HEK293 (cell line): Measurements from ENCODE around the gene S100A3.
"Not testable (repeated sequence)": the region's sequence is repeated elsewhere in the genome, so short reads cannot be mapped to it uniquely, and the experiment has no call there.

Experiments
- CTCF ChIA-PET: fragments of 350-600 bp; formaldehyde crosslinking; extraction: SDS; loops from one replicate; lab custom pipeline; 2021; ENCODE audit warnings: antibody characterized with exemption; lab: Yijun Ruan, JAX
- POLR2A ChIA-PET: fragments of 300-600 bp; formaldehyde crosslinking; extraction: SDS; loops from one replicate; lab custom pipeline; 2020; ENCODE audit warnings: antibody characterized with exemption, inconsistent platforms; lab: Yijun Ruan, JAX
- H3K27ac ChIP-seq: fragments of 200-500 bp; sonication (Bioruptor generic); 2 replicates; pipeline ENCODE4 v1.5.1; 2014; ENCODE audit warnings: low read depth, low read length, control low read depth, inconsistent platforms; ENCODE audit errors: extremely low read depth
- H3K36me3 ChIP-seq, 2 experiments: fragments of 200-500 bp in 1 of 2; sonication (Bioruptor generic) in 1 of 2; 1 replicate in 1 of 2; 2 replicates in 1 of 2; pipeline ENCODE4 v1.5.1; 2014 to 2017; ENCODE audit warnings: inconsistent platforms in 2 of 2, low read length in 2 of 2; ENCODE audit not compliant: control insufficient read depth in 2 of 2, insufficient read depth in 1 of 2
- H3K4me1 ChIP-seq: fragments of 200-500 bp; sonication (Bioruptor generic); 2 replicates; pipeline ENCODE4 v1.5.1; 2014; ENCODE audit warnings: mild to moderate bottlenecking, low read length, inconsistent platforms; ENCODE audit not compliant: control insufficient read depth, insufficient read depth
- H3K4me3 ChIP-seq: 2 replicates; pipeline ENCODE4 v1.5.1; 2011; ENCODE audit warnings: low read depth, mild to moderate bottlenecking, control low read depth, low read length, moderate library complexity
- H3K9me3 ChIP-seq: fragments of 200-500 bp; sonication (Bioruptor generic); 2 replicates; pipeline ENCODE4 v1.5.1; 2014; ENCODE audit warnings: low read depth, low read length, inconsistent platforms; ENCODE audit not compliant: control insufficient read depth, insufficient read depth
- BCL11B ChIP-seq: fragments of 450-650 bp; formaldehyde crosslinking; IDR thresholded peaks from 2 replicates; pipeline ENCODE4 v1.5.1; 2016; ENCODE audit warnings: low read depth, missing biosample characterization, missing genetic modification characterization
- GLIS2 ChIP-seq: fragments of 450-650 bp; formaldehyde crosslinking; IDR thresholded peaks from 2 replicates; pipeline ENCODE4 v1.5.1; 2016; ENCODE audit warnings: missing biosample characterization, missing genetic modification characterization
- IKZF3 ChIP-seq: fragments of 450-650 bp; IDR thresholded peaks from 2 replicates; pipeline ENCODE4 v1.5.0; 2018; ENCODE audit warnings: missing biosample characterization, mild to moderate bottlenecking, missing genetic modification characterization, moderate library complexity
- KLF8 ChIP-seq: fragments of 450-650 bp; formaldehyde crosslinking; IDR thresholded peaks from 2 replicates; pipeline ENCODE4 v1.5.1; 2016; ENCODE audit warnings: missing biosample characterization, missing genetic modification characterization
- MZF1 ChIP-seq: fragments of 450-650 bp; formaldehyde crosslinking; IDR thresholded peaks from 2 replicates; pipeline ENCODE4 v1.5.1; 2017; ENCODE audit warnings: missing biosample characterization, missing genetic modification characterization, borderline replicate concordance
- PRDM1 ChIP-seq: fragments of 450-650 bp; formaldehyde crosslinking; IDR thresholded peaks from 2 replicates; pipeline ENCODE4; 2016; ENCODE audit warnings: missing biosample characterization, missing genetic modification characterization
- PRDM10 ChIP-seq: fragments of 450-650 bp; formaldehyde crosslinking; IDR thresholded peaks from 2 replicates; pipeline ENCODE4 v1.5.1; 2016; ENCODE audit warnings: missing biosample characterization, missing genetic modification characterization
- SP7 ChIP-seq: fragments of 450-650 bp; formaldehyde crosslinking; IDR thresholded peaks from 2 replicates; pipeline ENCODE4 v1.5.1; 2016; ENCODE audit warnings: missing biosample characterization, missing genetic modification characterization
- ZBTB48 ChIP-seq: fragments of 450-650 bp; formaldehyde crosslinking; IDR thresholded peaks from 2 replicates; pipeline ENCODE4 v1.5.1; 2016; ENCODE audit warnings: missing biosample characterization, missing genetic modification characterization
- ZNF138 ChIP-seq: fragments of 450-650 bp; formaldehyde crosslinking; IDR thresholded peaks from 2 replicates; pipeline ENCODE4 v1.5.1; 2016; ENCODE audit warnings: missing biosample characterization, missing genetic modification characterization, borderline replicate concordance
- ZNF140 ChIP-seq: fragments of 450-650 bp; formaldehyde crosslinking; IDR thresholded peaks from 2 replicates; pipeline ENCODE4 v1.5.1; 2016; ENCODE audit warnings: missing biosample characterization, missing genetic modification characterization
- ZNF366 ChIP-seq: fragments of 450-650 bp; formaldehyde crosslinking; conservative IDR thresholded peaks from 2 replicates; pipeline ENCODE4 v1.5.1; 2016; ENCODE audit warnings: missing biosample characterization, missing genetic modification characterization
- ZNF521 ChIP-seq: fragments of 450-650 bp; formaldehyde crosslinking; IDR thresholded peaks from 2 replicates; pipeline ENCODE4 v1.5.1; 2017; ENCODE audit warnings: missing biosample characterization, mild to moderate bottlenecking, missing genetic modification characterization
- ZNF596 ChIP-seq: fragments of 450-650 bp; IDR thresholded peaks from 2 replicates; pipeline ENCODE4 v1.5.0; 2018; ENCODE audit warnings: missing biosample characterization, mild to moderate bottlenecking, missing genetic modification characterization, moderate library complexity
- ZSCAN16 ChIP-seq: fragments of 450-650 bp; formaldehyde crosslinking; IDR thresholded peaks from 2 replicates; pipeline ENCODE4 v1.5.1; 2016; ENCODE audit warnings: missing biosample characterization, missing genetic modification characterization
- TF ChIP-seq, protein P1 (sequence below): fragments of 450-650 bp; formaldehyde crosslinking; IDR thresholded peaks from 2 replicates; pipeline ENCODE4 v1.5.1; 2016; ENCODE audit warnings: missing biosample characterization, missing genetic modification characterization

The S100A3 gene

GRCh38 chr1:153526132-153526543, 22.9 kb downstream of the S100A3 start (continued):
- TF ChIP-seq PRDM10 (tag by site-specific recombination) (peak; percentile 63), SP7 (tag by site-specific recombination) (peak; percentile 29; the same call in 1 of the 2 replicates), ZBTB48 (tag by site-specific recombination) (peak; percentile 87), KLF8 (tag by site-specific recombination) (no peak), ZSCAN16 (tag by site-specific recombination) (no peak)
- TF ChIP-seq, all 188 proteins: peak for 10

- ChIA-PET CTCF (interaction anchor here (0.7 to 3.2 kb wide), 8 partner anchors 9 to 102 kb away, joined by 3 to 12 read pairs (median 5); partner anchors contain the start of genes S100A13 and S100A6), POLR2A (interaction anchor here (0.6 to 1.2 kb wide), 4 partner anchors 41 to 102 kb away, joined by 3 to 6 read pairs (median 4); partner anchors contain the start of gene S100A13)
- TF ChIP-seq ZNF366 (tag by site-specific recombination) (peak; percentile 59; the same call in 1 of the 2 replicates), PRDM1 (tag by site-specific recombination) (peak; percentile 90), KLF8 (tag by site-specific recombination) (no peak)
- H3K4me1 ChIP-seq: no peaks in the 10 kb centered on the region; the same call in 1 of the 2 replicates
- no peak overlapping the region for H3K27ac ChIP-seq
- no peaks in the 10 kb centered on the region for H3K36me3 ChIP-seq
- H3K9me3 ChIP-seq: no peaks in the 10 kb centered on the region
- H3K4me3 ChIP-seq: no peak overlapping the region
Measured at GRCh38 chr1:153525088-153525728, 23.9 kb downstream of the S100A3 start.

DNA sequence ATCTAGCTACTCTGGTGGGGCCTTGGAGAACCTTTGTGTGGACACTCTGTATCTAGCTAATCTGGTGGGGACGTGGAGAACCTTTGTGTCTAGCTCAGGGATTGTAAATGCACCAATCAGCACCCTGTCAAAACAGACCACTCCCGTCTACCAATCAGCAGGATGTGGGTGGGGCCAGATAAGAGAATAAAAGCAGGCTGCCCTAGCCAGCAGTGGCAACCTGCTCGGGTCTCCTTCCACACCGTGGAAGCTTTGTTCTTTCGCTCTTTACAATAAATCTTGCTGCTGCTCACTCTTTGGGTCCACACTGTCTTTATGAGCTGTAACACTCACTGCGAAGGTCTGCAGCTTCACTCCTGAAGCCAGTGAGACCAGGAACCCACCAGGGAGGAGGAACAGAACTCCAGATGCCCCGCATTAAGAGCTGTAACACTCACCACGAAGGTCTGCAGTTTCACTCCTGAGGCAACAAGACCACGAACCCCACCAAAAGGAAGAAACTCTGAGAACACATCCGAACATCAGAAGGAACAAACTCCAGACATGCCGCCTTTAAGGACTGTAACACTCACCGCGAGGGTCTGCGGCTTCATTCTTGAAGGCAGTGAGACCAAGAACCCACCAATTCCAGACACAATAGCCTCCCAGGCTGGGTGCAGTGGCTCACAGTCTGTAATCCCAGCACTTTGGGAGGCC, 26.6 kb downstream of the S100A3 start:
- not testable (repeated sequence) for H3K9me3 ChIP-seq, H3K36me3 ChIP-seq, H3K27ac ChIP-seq, H3K4me1 ChIP-seq, H3K4me3 ChIP-seq
- CTCF ChIA-PET: interaction anchor here (0.6 to 2.9 kb wide), 4 partner anchors 10 to 250 kb away, joined by 3 to 11 read pairs (median 3); partner anchors contain the start of genes S100A1 and S100A13
- POLR2A ChIA-PET: interaction anchor here (1.2 kb wide), 1 partner anchor 46 kb away, joined by 5 read pairs; no protein-coding TSS in a partner anchor

GRCh38 chr1:153521808-153522207, 27.2 kb downstream of the S100A3 start:
- POLR2A ChIA-PET: interaction anchor here (1.2 to 1.5 kb wide), 2 partner anchors 112 to 468 kb away, joined by 3 to 6 read pairs; partner anchors contain the start of genes CHTOP and RPS27
- H3K4me1 ChIP-seq, H3K27ac ChIP-seq, H3K4me3 ChIP-seq, H3K9me3 ChIP-seq, H3K36me3 ChIP-seq: not testable (repeated sequence)
- CTCF ChIA-PET: interaction anchor here (1.7 to 2.9 kb wide), 2 partner anchors 46 to 106 kb away, joined by 6 to 11 read pairs; partner anchors contain the start of genes S100A1 and S100A13

- no peak overlapping the region for H3K4me3 ChIP-seq
- H3K4me1 ChIP-seq: no peaks in the 10 kb centered on the region; the same call in 1 of the 2 replicates
- POLR2A ChIA-PET: interaction anchor here (0.5 to 1.5 kb wide), 7 partner anchors 24 to 469 kb away, joined by 3 to 9 read pairs (median 4); partner anchors contain the start of genes CHTOP, RPS27 and S100A13
- H3K27ac ChIP-seq: no peak overlapping the region
- no peaks in the 10 kb centered on the region for H3K36me3 ChIP-seq
- CTCF ChIA-PET: interaction anchor here (0.6 to 2.9 kb wide), 9 partner anchors 9 to 178 kb away, joined by 3 to 19 read pairs (median 4); partner anchors contain the start of genes S100A1 and S100A13
- H3K9me3 ChIP-seq: no peaks in the 10 kb centered on the region
- TF ChIP-seq ZNF596 (tag by site-specific recombination): no peak
- no peak for TF ChIP-seq ZNF140 (tag by site-specific recombination)
- no peak for TF ChIP-seq MZF1
- TF ChIP-seq, protein P1, sequence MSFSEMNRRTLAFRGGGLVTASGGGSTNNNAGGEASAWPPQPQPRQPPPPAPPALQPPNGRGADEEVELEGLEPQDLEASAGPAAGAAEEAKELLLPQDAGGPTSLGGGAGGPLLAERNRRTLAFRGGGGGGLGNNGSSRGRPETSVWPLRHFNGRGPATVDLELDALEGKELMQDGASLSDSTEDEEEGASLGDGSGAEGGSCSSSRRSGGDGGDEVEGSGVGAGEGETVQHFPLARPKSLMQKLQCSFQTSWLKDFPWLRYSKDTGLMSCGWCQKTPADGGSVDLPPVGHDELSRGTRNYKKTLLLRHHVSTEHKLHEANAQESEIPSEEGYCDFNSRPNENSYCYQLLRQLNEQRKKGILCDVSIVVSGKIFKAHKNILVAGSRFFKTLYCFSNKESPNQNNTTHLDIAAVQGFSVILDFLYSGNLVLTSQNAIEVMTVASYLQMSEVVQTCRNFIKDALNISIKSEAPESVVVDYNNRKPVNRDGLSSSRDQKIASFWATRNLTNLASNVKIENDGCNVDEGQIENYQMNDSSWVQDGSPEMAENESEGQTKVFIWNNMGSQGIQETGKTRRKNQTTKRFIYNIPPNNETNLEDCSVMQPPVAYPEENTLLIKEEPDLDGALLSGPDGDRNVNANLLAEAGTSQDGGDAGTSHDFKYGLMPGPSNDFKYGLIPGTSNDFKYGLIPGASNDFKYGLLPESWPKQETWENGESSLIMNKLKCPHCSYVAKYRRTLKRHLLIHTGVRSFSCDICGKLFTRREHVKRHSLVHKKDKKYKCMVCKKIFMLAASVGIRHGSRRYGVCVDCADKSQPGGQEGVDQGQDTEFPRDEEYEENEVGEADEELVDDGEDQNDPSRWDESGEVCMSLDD: no peak
- no peak for TF ChIP-seq ZNF138 (tag by site-specific recombination)
- no peak for TF ChIP-seq IKZF3 (tag by site-specific recombination)
- no peak for TF ChIP-seq BCL11B
- TF ChIP-seq ZNF521: no peak
- no peak for TF ChIP-seq GLIS2 (tag by site-specific recombination)
Measured at GRCh38 chr1:153520818-153521476, 28.1 kb downstream of the S100A3 start.
